K562 (cell line): ENCODE results near the gene NT5DC4. TPM values are rescaled to one million over a fixed set of nuclear protein-coding genes. Genes with fewer than 3 reads are reported as not detected.

ENCODE experiments used
- ATAC-seq: fragments of 200-7000 bp; cut with Tn5 transposase; 3 replicates; pipeline ENCODE4 v1.9.1; 2020; ENCODE audit warnings: moderate library complexity
- BruUV-seq: library from RNA; stranded (reverse); fragments of 400-500 nt; replicated peaks from 2 replicates; lab custom pipeline; 2021; lab: Mats Ljungman, UMichigan
- CTCF ChIA-PET: fragments of 300-600 bp; formaldehyde crosslinking; extraction: SDS; loops from one replicate; lab custom pipeline; 2021; ENCODE audit warnings: low intra/inter-chr PET ratio; lab: Yijun Ruan, JAX
- POLR2A ChIA-PET: fragments of 300-600, 350-650 bp; sonication (Branson Sonifier 250); formaldehyde crosslinking; extraction: SDS; loops from one replicate; lab custom pipeline; 2021; ENCODE audit warnings: antibody characterized with exemption, inconsistent platforms; lab: Yijun Ruan, JAX
- DNase-seq, 4 experiments: peaks; one replicate each; pipeline versions ENCODE4 v3.0.0 to v3.0.0-alpha.2; 2011 to 2018; ENCODE audit warnings: low spot score in 3 of 4, mixed read lengths in 3 of 4; ENCODE audit errors: extremely low read depth in 1 of 4
- FAIRE-seq: peaks from 2 replicates; lab custom pipeline; 2011; peaks lifted over from hg19 to GRCh38; lab: Jason Lieb, UNC
- H2AFZ ChIP-seq: 2 replicates; pipeline ENCODE4 v1.6.0; 2011; ENCODE audit warnings: low read depth, low read length, control low read depth, inconsistent platforms
- H3K27ac ChIP-seq: fragments of 200-600 bp; 3 replicates; pipeline ENCODE4 v1.8.0; 2011; ENCODE audit warnings: low read depth, mild to moderate bottlenecking, control low read depth, inconsistent platforms, low read length, moderate library complexity, mixed read lengths; ENCODE audit errors: extremely low read depth
- H3K27me3 ChIP-seq, 2 experiments: fragments of 300-600 bp in 1 of 2; 2 replicates in 1 of 2; 3 replicates in 1 of 2; pipeline versions ENCODE4 v1.6.0 to v1.8.0; 2011; ENCODE audit warnings: inconsistent platforms in 2 of 2, low read length in 2 of 2, mild to moderate bottlenecking in 1 of 2, mixed read lengths in 1 of 2, moderate library complexity in 1 of 2; ENCODE audit not compliant: control insufficient read depth in 2 of 2, insufficient read depth in 2 of 2
- H3K36me3 ChIP-seq: fragments of 300-600 bp; 3 replicates; pipeline ENCODE4 v1.8.0; 2011; ENCODE audit warnings: mild to moderate bottlenecking, low read length, inconsistent platforms; ENCODE audit not compliant: control insufficient read depth, insufficient read depth
- H3K4me1 ChIP-seq, 2 experiments: fragments of 200-600 bp in 1 of 2; replicated peaks in 1 of 2; 2 replicates in 1 of 2; 3 replicates in 1 of 2; pipeline versions ENCODE4 v1.5.1 to v1.8.0; 2011; ENCODE audit warnings: inconsistent platforms in 2 of 2, low read length in 2 of 2, mild to moderate bottlenecking in 1 of 2, mixed read lengths in 1 of 2, moderate library complexity in 1 of 2; ENCODE audit not compliant: control insufficient read depth in 2 of 2, insufficient read depth in 2 of 2
- H3K4me2 ChIP-seq: 2 replicates; pipeline ENCODE4 v1.6.1; 2011; ENCODE audit warnings: low read length, control low read depth, inconsistent platforms, mixed read lengths; ENCODE audit not compliant: insufficient read depth
- H3K4me3 ChIP-seq: fragments of 200-600 bp; sonication (generic), shearing (Covaris generic); 2 replicates; pipeline ENCODE4 v1.5.1; 2016; ENCODE audit warnings: control low read depth, inconsistent platforms
- H3K79me2 ChIP-seq: fragments of 200-600 bp; 3 replicates; pipeline ENCODE4 v1.8.0; 2011; ENCODE audit warnings: low read length, inconsistent platforms; ENCODE audit not compliant: control insufficient read depth, insufficient read depth
- H3K9ac ChIP-seq, 2 experiments: 2 replicates each; pipeline versions ENCODE4 v1.6.0 to v1.6.1; 2011; ENCODE audit warnings: low read depth in 2 of 2, low read length in 2 of 2, control low read depth in 1 of 2, inconsistent platforms in 1 of 2, mild to moderate bottlenecking in 1 of 2, mixed read lengths in 1 of 2; ENCODE audit not compliant: insufficient read depth in 1 of 2
- H3K9me1 ChIP-seq: one replicate; pipeline ENCODE4 v1.6.0; 2011; ENCODE audit warnings: inconsistent platforms, mild to moderate bottlenecking, low read length, moderate library complexity; ENCODE audit not compliant: control insufficient read depth, insufficient read depth
- H3K9me3 ChIP-seq: replicated peaks from 2 replicates; pipeline ENCODE4 v1.5.1; 2011; ENCODE audit warnings: low read depth, low read length, inconsistent platforms; ENCODE audit not compliant: control insufficient read depth, insufficient read depth
- H4K20me1 ChIP-seq: replicated peaks from 2 replicates; pipeline ENCODE4 v1.6.1; 2011; ENCODE audit warnings: low read length, inconsistent platforms, mixed read lengths; ENCODE audit not compliant: control insufficient read depth, insufficient read depth
- CEBPG ChIP-seq, 3 experiments: fragments of 200-800 bp in 1 of 3; sonication (Bioruptor generic) in 1 of 3; sonication (generic) in 1 of 3; formaldehyde crosslinking in 1 of 3; IDR thresholded peaks in 2 of 3; conservative IDR thresholded peaks in 1 of 3; 2 replicates each; pipeline versions ENCODE4 v1.6.1 to v1.8.0; 2016 to 2022; ENCODE audit warnings: missing compliant biosample characterization in 2 of 3, missing genetic modification characterization in 2 of 3, mild to moderate bottlenecking in 1 of 3, missing genetic modification reagents in 1 of 3
- MEF2A ChIP-seq: IDR thresholded peaks from 2 replicates; pipeline ENCODE4 v1.6.1; 2011; ENCODE audit warnings: low read depth, mild to moderate bottlenecking, low read length, moderate library complexity; ENCODE audit not compliant: control insufficient read depth
- NCOA1 ChIP-seq: fragments of 450-650 bp; IDR thresholded peaks from 2 replicates; pipeline ENCODE4 v1.6.1; 2016; ENCODE audit warnings: low read depth
- NR1H2 ChIP-seq: sonication (generic); formaldehyde crosslinking; IDR thresholded peaks from 2 replicates; pipeline ENCODE4 v1.4.0; 2020; ENCODE audit warnings: mild to moderate bottlenecking, missing genetic modification reagents
- ZNF384 ChIP-seq: IDR thresholded peaks from 2 replicates; pipeline ENCODE4 v1.6.1; 2012; ENCODE audit warnings: low read depth, low read length, improper control_type of control experiment
- ZNF41 ChIP-seq: fragments of 250-450 bp; sonication (Bioruptor Pico); conservative IDR thresholded peaks from 2 replicates; pipeline ENCODE4 v1.4.0; 2020; ENCODE audit warnings: mild to moderate bottlenecking
- WGBS: fragments of 100-300 bp; shearing (Covaris generic); methylation state at CpG from one replicate; pipeline ENCODE4 v1.1.6; 2016; ENCODE audit warnings: low coverage, mixed read lengths; ENCODE audit not compliant: insufficient coverage; ENCODE audit errors: missing lambda C conversion rate; 5-methylcytosine and 5-hydroxymethylcytosine counted together
- in situ Hi-C: fragments of 300-500 bp; cut with MboI; formaldehyde crosslinking; loops from 4 replicates; pipeline ENCODE4 v1.15.0; 2018; ENCODE audit warnings: inconsistent platforms, mixed read lengths
- intact Hi-C: fragments of 100-400 bp; cut with micrococcal nuclease; formaldehyde crosslinking; loops from 2 replicates; pipeline ENCODE4 v1.14.2; 2022
- polyA plus RNA-seq, 8 experiments: library from polyadenylated mRNA; depleted of rRNA in 4 of 8; stranded (reverse) in 5 of 8; unstranded in 3 of 8; fragments of >200 nt; fragmentation: Nextera tagmentation in 2 of 8; fragmentation: Illumina TruSeq in 1 of 8; extraction: Ambion mirVana in 2 of 8; extraction: Trizol in 1 of 8; gene quantifications; 2 replicates each; pipeline versions ENCODE4 v1.2.1 to v1.2.3, GENCODE V29; 2011 to 2014; ENCODE audit warnings: inconsistent platforms in 1 of 8, missing spikeins in 1 of 8
- total RNA-seq, 7 experiments: library from RNA; depleted of rRNA in 6 of 7; stranded (reverse); fragments of >200 nt in 6 of 7; fragmentation: Illumina TruSeq in 2 of 7; extraction: Trizol in 2 of 7; gene quantifications; 2 replicates each; pipeline versions ENCODE4 v1.2.1 to v1.2.3, GENCODE V29; 2011 to 2021; ENCODE audit warnings: low replicate concordance in 1 of 7
- TF ChIP-seq, protein P1 (sequence below): fragments of 450-650 bp; IDR thresholded peaks from 2 replicates; pipeline ENCODE4 v1.6.1; 2016
- TF ChIP-seq, protein P2 (sequence below), 2 experiments: fragments of 450-650 bp in 1 of 2; sonication (generic) in 1 of 2; formaldehyde crosslinking in 1 of 2; IDR thresholded peaks in 1 of 2; conservative IDR thresholded peaks in 1 of 2; 2 replicates each; pipeline versions ENCODE4 v1.6.1 to v1.8.1; 2016 to 2023; ENCODE audit warnings: mild to moderate bottlenecking in 2 of 2, moderate library complexity in 2 of 2, inconsistent platforms in 1 of 2, missing genetic modification reagents in 1 of 2

Gene NT5DC4
- total and polyA plus RNA-seq, 9 of the 15 experiments (the other 6 are each of a cell fraction or from before 2014, with no cell fraction given), result 0.44 to 6.9 (median 2.5) TPM

DNA sequence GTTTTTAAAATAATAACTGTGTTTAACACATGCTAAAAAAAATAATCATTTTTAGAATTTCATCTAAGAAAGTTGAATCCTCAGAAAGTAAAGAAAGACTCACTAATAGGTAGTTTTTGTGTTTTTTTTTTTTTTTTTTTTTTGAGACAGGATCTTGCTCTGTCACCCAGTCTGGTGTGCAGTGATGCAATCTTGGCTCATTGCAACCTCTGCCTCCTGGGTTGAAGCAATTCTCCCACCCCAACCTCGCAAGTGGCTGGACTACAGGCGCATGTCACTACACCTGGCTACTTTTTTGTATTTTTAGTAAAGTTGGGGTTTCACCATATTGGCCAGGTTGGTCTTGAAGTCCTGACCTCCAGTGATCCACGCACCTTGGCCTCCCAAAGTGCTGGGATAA, 36.4 kb downstream of the NT5DC4 start:
- in situ Hi-C loops (no loop called here), intact Hi-C loops (no loop called here)
- peak; percentile 49; the same call in 2 of the 3 replicates for ATAC-seq
- BruUV-seq, result no TSS peak
- Histone ChIP-seq H3K9me3 (peaks cover 2% of the 10 kb centered on the region; the same call in 1 of the 2 replicates), H3K4me3 (no peak overlapping the region), H3K27ac (no peak overlapping the region), H3K27me3 (no peaks in the 10 kb centered on the region), H3K36me3 (peaks cover 92% of the 10 kb centered on the region), H3K9ac (no peak overlapping the region), H2AFZ (no peak overlapping the region), H3K4me1 (no peaks in the 10 kb centered on the region; a peak in 2 of 5 replicates), H4K20me1 (no peaks in the 10 kb centered on the region), H3K79me2 (peaks cover 8% of the 10 kb centered on the region), H3K4me2 (no peak overlapping the region), H3K9me1 (no peaks in the 10 kb centered on the region)
- 90% methylated on average over 3 of the region's 3 CpGs for WGBS
- POLR2A ChIA-PET, result no interaction called here
- no peak for FAIRE-seq
- DNase-seq, result no peak
- CTCF ChIA-PET, result no interaction called here
- TF ChIP-seq NCOA1, result no peak
- TF ChIP-seq, protein P1, sequence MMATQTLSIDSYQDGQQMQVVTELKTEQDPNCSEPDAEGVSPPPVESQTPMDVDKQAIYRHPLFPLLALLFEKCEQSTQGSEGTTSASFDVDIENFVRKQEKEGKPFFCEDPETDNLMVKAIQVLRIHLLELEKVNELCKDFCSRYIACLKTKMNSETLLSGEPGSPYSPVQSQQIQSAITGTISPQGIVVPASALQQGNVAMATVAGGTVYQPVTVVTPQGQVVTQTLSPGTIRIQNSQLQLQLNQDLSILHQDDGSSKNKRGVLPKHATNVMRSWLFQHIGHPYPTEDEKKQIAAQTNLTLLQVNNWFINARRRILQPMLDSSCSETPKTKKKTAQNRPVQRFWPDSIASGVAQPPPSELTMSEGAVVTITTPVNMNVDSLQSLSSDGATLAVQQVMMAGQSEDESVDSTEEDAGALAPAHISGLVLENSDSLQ, result no peak
- TF ChIP-seq MEF2A, result no peak
- TF ChIP-seq, protein P2, sequence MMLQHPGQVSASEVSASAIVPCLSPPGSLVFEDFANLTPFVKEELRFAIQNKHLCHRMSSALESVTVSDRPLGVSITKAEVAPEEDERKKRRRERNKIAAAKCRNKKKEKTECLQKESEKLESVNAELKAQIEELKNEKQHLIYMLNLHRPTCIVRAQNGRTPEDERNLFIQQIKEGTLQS (IDR thresholded peaks at IDR 0.05), result 0 out of 2 replicates have a peak, but pooled peaks have one; percentile 48
- TF ChIP-seq, protein P2 (CRISPR knock-in tag; conservative IDR thresholded peaks at IDR 0.05), result no peak
- no peak for TF ChIP-seq ZNF41 (CRISPR knock-in tag)
- 0 out of 2 replicates have a peak, but pooled peaks have one; percentile 7 for TF ChIP-seq ZNF384
- peak; percentile 69; the same call in 1 of the 2 replicates for TF ChIP-seq CEBPG (CRISPR knock-in tag; IDR thresholded peaks at IDR 0.05)
- peak; percentile 47 to 78; a peak in 3 of 4 replicates for TF ChIP-seq CEBPG (tag; conservative IDR thresholded peaks at IDR 0.05 in 1 of 2, IDR thresholded peaks at IDR 0.05 in 1 of 2)
- TF ChIP-seq NR1H2, result no peak
